Measurements from ENCODE around the gene PIK3CG.
A peak's percentile ranks its signal among the peaks of the same experiment; 100 is the strongest.
"Not testable (repeated sequence)": the region's sequence is repeated elsewhere in the genome, so short reads cannot be mapped to it uniquely, and the experiment has no call there.

The PIK3CG gene

GRCh38 chr7:106865130-106866041, at the start of gene PIK3CG:
Gene PIK3CG (plus strand): TSS chr7:106865282. CDS start chr7:106867562, 2,280 bp downstream.
- DNase-seq: peak in 1 of 2 donors; percentile 95

- no peak for DNase-seq
These were observed 48.0 kb upstream of the PIK3CG start for GRCh38 chr7:106817098-106817497.

- DNase-seq: no peak
These were observed 46.3 kb upstream of the PIK3CG start for GRCh38 chr7:106818736-106819135.

GRCh38 chr7:106819546-106819945, 45.5 kb upstream of the PIK3CG start:
- no peak for DNase-seq

- no peak for DNase-seq
These were observed 44.5 kb upstream of the PIK3CG start for GRCh38 chr7:106820321-106821217.

GRCh38 chr7:106823631-106824030, 41.5 kb upstream of the PIK3CG start:
- DNase-seq: no peak

- no peak for DNase-seq
These were observed 40.6 kb upstream of the PIK3CG start for GRCh38 chr7:106824458-106824857.

- DNase-seq: no peak
These were observed 37.5 kb upstream of the PIK3CG start for GRCh38 chr7:106827626-106828025.

- DNase-seq: no peak
These were observed 35.6 kb upstream of the PIK3CG start for GRCh38 chr7:106829496-106829895.

GRCh38 chr7:106830896-106831295, 34.2 kb upstream of the PIK3CG start:
- not testable (repeated sequence) for DNase-seq

- DNase-seq: no peak
These were observed 28.3 kb upstream of the PIK3CG start for GRCh38 chr7:106836816-106837215.

- DNase-seq: no peak
These were observed 25.6 kb upstream of the PIK3CG start for GRCh38 chr7:106839511-106839910.

- no peak for DNase-seq
These were observed 24.7 kb upstream of the PIK3CG start for GRCh38 chr7:106840342-106840741.

- no peak for DNase-seq
These were observed 23.1 kb upstream of the PIK3CG start for GRCh38 chr7:106841896-106842390.

- no peak for DNase-seq
These were observed 20.6 kb upstream of the PIK3CG start for GRCh38 chr7:106844279-106844997.

GRCh38 chr7:106848049-106848448, 17.0 kb upstream of the PIK3CG start:
- DNase-seq: no peak

GRCh38 chr7:106848851-106849442, 16.1 kb upstream of the PIK3CG start:
- no peak for DNase-seq

- not testable (repeated sequence) for DNase-seq
These were observed 13.4 kb upstream of the PIK3CG start for GRCh38 chr7:106851632-106852031.

GRCh38 chr7:106853250-106853908, 11.7 kb upstream of the PIK3CG start:
- no peak for DNase-seq

GRCh38 chr7:106855540-106856132, 9.4 kb upstream of the PIK3CG start:
- no peak for DNase-seq

Data from bone marrow (tissue), 2 donors.